ENCODE results near the gene RPS6KA2. TPM values are rescaled to one million over a fixed set of nuclear protein-coding genes. Genes with fewer than 3 reads are reported as not detected.

The RPS6KA2 gene
- total and polyA plus RNA-seq, 2 experiments from 2014 or later = 19.3 to 24.0 TPM

GRCh38 chr6:166643891-166644590 is 17.0 kb upstream of the RPS6KA2 start:
- DNase-seq (ENCODE audit: low read depth in 1 of 2, low spot score in 1 of 2) = no peak
- no peaks in the 10 kb centered on the region for H3K9me3 ChIP-seq (ENCODE audit: low read depth)
- no peak overlapping the region for H3K27ac ChIP-seq
- H3K4me3 ChIP-seq = no peak overlapping the region
- no peaks in the 10 kb centered on the region for H3K36me3 ChIP-seq
- no peak for TF ChIP-seq CTCF (IDR thresholded peaks at IDR 0.05; ENCODE audit: low read depth, low read length)
- no peaks in the 10 kb centered on the region for H3K27me3 ChIP-seq
- no peaks in the 10 kb centered on the region for H3K4me1 ChIP-seq (ENCODE audit: low read depth)

- no peak for DNase-seq (ENCODE audit: low read depth in 1 of 2, low spot score in 1 of 2)
- Histone ChIP-seq H3K4me3 (no peak overlapping the region), H3K27ac (no peak overlapping the region), H3K27me3 (no peaks in the 10 kb centered on the region), H3K9me3 (ENCODE audit: low read depth) (no peaks in the 10 kb centered on the region), H3K36me3 (no peaks in the 10 kb centered on the region), H3K4me1 (ENCODE audit: low read depth) (peaks cover 6% of the 10 kb centered on the region)
- no peak for TF ChIP-seq CTCF (IDR thresholded peaks at IDR 0.05; ENCODE audit: low read depth, low read length)
Measured at GRCh38 chr6:166642646-166643045, 15.6 kb upstream of the RPS6KA2 start.

- no peaks in the 10 kb centered on the region for H3K9me3 ChIP-seq (ENCODE audit: low read depth)
- no peak for DNase-seq (ENCODE audit: low read depth in 1 of 2, low spot score in 1 of 2)
- H3K4me1 ChIP-seq (ENCODE audit: low read depth) = peaks cover 10% of the 10 kb centered on the region
- no peak overlapping the region for H3K4me3 ChIP-seq
- H3K27ac ChIP-seq = no peak overlapping the region
- H3K27me3 ChIP-seq = no peaks in the 10 kb centered on the region
- TF ChIP-seq CTCF (IDR thresholded peaks at IDR 0.05; ENCODE audit: low read depth, low read length) = no peak
- H3K36me3 ChIP-seq = no peaks in the 10 kb centered on the region
Measured at GRCh38 chr6:166640342-166641043, 13.4 kb upstream of the RPS6KA2 start.

GRCh38 chr6:166639921-166640320 is 12.9 kb upstream of the RPS6KA2 start:
- TF ChIP-seq CTCF (IDR thresholded peaks at IDR 0.05; ENCODE audit: low read depth, low read length) = no peak
- Histone ChIP-seq H3K27ac (no peak overlapping the region), H3K4me1 (ENCODE audit: low read depth) (peaks cover 10% of the 10 kb centered on the region), H3K4me3 (no peak overlapping the region), H3K9me3 (ENCODE audit: low read depth) (no peaks in the 10 kb centered on the region), H3K36me3 (no peaks in the 10 kb centered on the region), H3K27me3 (no peaks in the 10 kb centered on the region)
- DNase-seq (ENCODE audit: low read depth in 1 of 2, low spot score in 1 of 2) = no peak

- Histone ChIP-seq H3K9me3 (ENCODE audit: low read depth) (no peaks in the 10 kb centered on the region), H3K27me3 (no peaks in the 10 kb centered on the region), H3K36me3 (no peaks in the 10 kb centered on the region), H3K4me1 (ENCODE audit: low read depth) (peaks cover 10% of the 10 kb centered on the region), H3K27ac (no peak overlapping the region), H3K4me3 (no peak overlapping the region)
- no peak for TF ChIP-seq CTCF (IDR thresholded peaks at IDR 0.05; ENCODE audit: low read depth, low read length)
- DNase-seq (ENCODE audit: low read depth in 1 of 2, low spot score in 1 of 2) = no peak
Measured at GRCh38 chr6:166638573-166638964, 11.5 kb upstream of the RPS6KA2 start.
